H1 (cell line): ENCODE data around the gene MARCHF2. TPM values are rescaled to one million over a fixed set of nuclear protein-coding genes. Genes with fewer than 3 reads are reported as not detected.

ENCODE experiments used
- CTCF ChIA-PET: fragments of 300-600 bp; sonication (Branson Sonifier 250); formaldehyde crosslinking; loops from one replicate; lab custom pipeline; 2021; ENCODE audit not compliant: partially characterized antibody; lab: Charles Lee
- POLR2A ChIA-PET: fragments of 300-600 bp; sonication (Branson Sonifier 250); formaldehyde crosslinking; loops from one replicate; lab custom pipeline; 2021; ENCODE audit warnings: inconsistent platforms; ENCODE audit not compliant: partially characterized antibody; lab: Charles Lee
- DNase-seq, 2 experiments: peaks; one replicate each; pipeline versions ENCODE4 v3.0.0 to v3.0.0-alpha.2; 2010 to 2022; ENCODE audit warnings: low spot score in 2 of 2, low read depth in 1 of 2, mixed read lengths in 1 of 2
- FAIRE-seq: peaks from 2 replicates; lab custom pipeline; 2011; peaks lifted over from hg19 to GRCh38; lab: Jason Lieb, UNC
- H2AFZ ChIP-seq: 2 replicates; pipeline ENCODE4 v1.8.1; 2012; ENCODE audit warnings: low read length, inconsistent platforms
- H2AK5ac ChIP-seq: 2 replicates; pipeline ENCODE4 v1.6.1; 2013; ENCODE audit warnings: low read depth, low read length
- H2BK120ac ChIP-seq: replicated peaks from 2 replicates; pipeline ENCODE3; 2013; ENCODE audit warnings: low read depth, low read length, inconsistent platforms
- H2BK12ac ChIP-seq: 2 replicates; pipeline ENCODE4 v1.6.1; 2013; ENCODE audit warnings: low read depth, low read length
- H2BK15ac ChIP-seq: 2 replicates; pipeline ENCODE4 v1.6.1; 2013; ENCODE audit warnings: low read length
- H2BK20ac ChIP-seq: 2 replicates; pipeline ENCODE4 v1.6.1; 2013; ENCODE audit warnings: low read length
- H2BK5ac ChIP-seq: 2 replicates; pipeline ENCODE4 v1.6.1; 2013; ENCODE audit warnings: low read depth, low read length
- H3K14ac ChIP-seq: 2 replicates; pipeline ENCODE4 v1.6.1; 2013; ENCODE audit warnings: inconsistent platforms; ENCODE audit not compliant: insufficient read length
- H3K18ac ChIP-seq: 2 replicates; pipeline ENCODE4 v1.6.1; 2013; ENCODE audit warnings: low read length; ENCODE audit errors: extremely low read depth
- H3K23ac ChIP-seq: 2 replicates; pipeline ENCODE4 v1.6.1; 2013; ENCODE audit warnings: inconsistent platforms; ENCODE audit not compliant: insufficient read length
- H3K23me2 ChIP-seq: 2 replicates; pipeline ENCODE4 v1.6.1; 2013; ENCODE audit warnings: low read depth, low read length
- H3K27ac ChIP-seq: 2 replicates; pipeline ENCODE4 v1.6.1; 2011; ENCODE audit warnings: low read depth, low read length, inconsistent platforms
- H3K27me3 ChIP-seq, 4 experiments: replicated peaks in 1 of 4; 1 replicate in 1 of 4; 2 replicates in 3 of 4; pipeline versions ENCODE4 v1.6.1 to v1.8.1; 2011 to 2013; ENCODE audit warnings: low read length in 3 of 4, mild to moderate bottlenecking in 3 of 4, inconsistent platforms in 2 of 4, mixed read lengths in 2 of 4, moderate library complexity in 1 of 4; ENCODE audit not compliant: control insufficient read depth in 3 of 4, insufficient read depth in 3 of 4; ENCODE audit errors: extremely low read depth in 1 of 4
- H3K36me3 ChIP-seq, 4 experiments: 2 replicates each; pipeline versions ENCODE4 v1.6.1 to v1.8.1; 2011 to 2013; ENCODE audit warnings: mild to moderate bottlenecking in 4 of 4, low read length in 3 of 4, moderate library complexity in 2 of 4, control low read depth in 1 of 4, inconsistent platforms in 1 of 4; ENCODE audit not compliant: insufficient read depth in 4 of 4, control insufficient read depth in 2 of 4
- H3K4ac ChIP-seq: replicated peaks from 2 replicates; pipeline ENCODE3; 2013; ENCODE audit warnings: low read length, low read depth, mixed read lengths, inconsistent platforms; ENCODE audit not compliant: insufficient read length
- H3K4me1 ChIP-seq, 4 experiments: replicated peaks in 1 of 4; 1 replicate in 1 of 4; 2 replicates in 3 of 4; pipeline versions ENCODE4 v1.6.1 to v1.8.1; 2011 to 2013; ENCODE audit warnings: low read length in 3 of 4, inconsistent platforms in 2 of 4, mixed read lengths in 1 of 4; ENCODE audit not compliant: insufficient read depth in 4 of 4, control insufficient read depth in 3 of 4
- H3K4me2 ChIP-seq, 2 experiments: 2 replicates each; pipeline versions ENCODE4 v1.6.1 to v1.8.1; 2011 to 2013; ENCODE audit warnings: low read depth in 2 of 2, low read length in 2 of 2, control low read depth in 1 of 2, inconsistent platforms in 1 of 2, mild to moderate bottlenecking in 1 of 2; ENCODE audit not compliant: insufficient read depth in 1 of 2
- H3K4me3 ChIP-seq, 4 experiments: fragments of 200-600, 300-600 bp in 1 of 4; sonication (generic), shearing (Covaris generic), sonication (Bioruptor Twin) in 1 of 4; 2 replicates each; pipeline versions ENCODE4 v1.5.1 to v1.8.1; 2011 to 2016; ENCODE audit warnings: low read length in 4 of 4, low read depth in 3 of 4, control low read depth in 2 of 4, inconsistent platforms in 2 of 4, mild to moderate bottlenecking in 2 of 4, mixed read lengths in 1 of 4, moderate library complexity in 1 of 4; ENCODE audit not compliant: insufficient read depth in 2 of 4; ENCODE audit errors: extremely low read depth in 1 of 4
- H3K56ac ChIP-seq: replicated peaks from 2 replicates; pipeline ENCODE3; 2013; ENCODE audit warnings: low read depth, mild to moderate bottlenecking, mixed read lengths, low read length, inconsistent platforms; ENCODE audit not compliant: insufficient read length
- H3K79me1 ChIP-seq: 2 replicates; pipeline ENCODE4 v1.6.1; 2013; ENCODE audit warnings: low read depth, low read length, control low read depth
- H3K79me2 ChIP-seq, 2 experiments: 2 replicates each; pipeline versions ENCODE4 v1.6.1 to v1.8.1; 2012 to 2013; ENCODE audit warnings: low read length in 2 of 2, mild to moderate bottlenecking in 2 of 2, inconsistent platforms in 1 of 2; ENCODE audit not compliant: insufficient read depth in 2 of 2, control insufficient read depth in 1 of 2
- H3K9ac ChIP-seq, 4 experiments: replicated peaks in 1 of 4; 1 replicate in 1 of 4; 2 replicates in 3 of 4; pipeline versions ENCODE4 v1.6.1 to v1.8.1; 2011 to 2013; ENCODE audit warnings: low read depth in 3 of 4, low read length in 3 of 4, control low read depth in 2 of 4, mild to moderate bottlenecking in 2 of 4, moderate library complexity in 2 of 4, inconsistent platforms in 1 of 4; ENCODE audit errors: extremely low read depth in 1 of 4
- H3K9me3 ChIP-seq, 2 experiments: 2 replicates each; pipeline versions ENCODE4 v1.6.1 to v1.8.1; 2012 to 2013; ENCODE audit warnings: mild to moderate bottlenecking in 2 of 2, moderate library complexity in 2 of 2, control low read depth in 1 of 2, inconsistent platforms in 1 of 2, low read depth in 1 of 2, low read length in 1 of 2, mixed read lengths in 1 of 2; ENCODE audit not compliant: insufficient read depth in 2 of 2
- H4K20me1 ChIP-seq, 2 experiments: replicated peaks in 1 of 2; 2 replicates each; pipeline versions ENCODE3 to v1.8.1; 2011 to 2013; ENCODE audit warnings: inconsistent platforms in 2 of 2, low read length in 2 of 2, mild to moderate bottlenecking in 1 of 2; ENCODE audit not compliant: insufficient read depth in 2 of 2, control insufficient read depth in 1 of 2
- H4K5ac ChIP-seq: 2 replicates; pipeline ENCODE4 v1.6.1; 2013; ENCODE audit warnings: low read length, low read depth, mixed read lengths, inconsistent platforms; ENCODE audit not compliant: insufficient read length
- H4K8ac ChIP-seq: 2 replicates; pipeline ENCODE4 v1.8.0; 2013; ENCODE audit warnings: mild to moderate bottlenecking, moderate library complexity, low read length, inconsistent platforms; ENCODE audit not compliant: insufficient read depth; ENCODE audit errors: extremely low read depth
- H4K91ac ChIP-seq: replicated peaks from 2 replicates; pipeline ENCODE3; 2013; ENCODE audit warnings: low read length, mixed read lengths, inconsistent platforms; ENCODE audit not compliant: insufficient read length
- RBBP5 ChIP-seq: IDR thresholded peaks from 2 replicates; pipeline ENCODE4 v1.7.1; 2012; ENCODE audit warnings: low read depth, mild to moderate bottlenecking, inconsistent platforms, low read length, moderate library complexity, borderline replicate concordance
- SAP30 ChIP-seq: fragments of 300-600 bp; sonication (generic); IDR thresholded peaks from 2 replicates; pipeline ENCODE4 v1.7.1; 2012; ENCODE audit warnings: low read length, moderate library complexity, mild to moderate bottlenecking, inconsistent platforms; ENCODE audit not compliant: insufficient read depth, insufficient replicate concordance
- SP1 ChIP-seq: IDR thresholded peaks from 2 replicates; pipeline ENCODE4 v1.6.1; 2011; ENCODE audit warnings: low read depth, low read length
- WGBS, 2 experiments: shearing (Covaris generic) in 1 of 2; methylation state at CpG; one replicate each; pipeline versions ENCODE4 v1.1.6 to v1.1.7; 2013 to 2015; ENCODE audit warnings: low lambda C conversion rate in 2 of 2, mixed read lengths in 2 of 2, inconsistent platforms in 1 of 2, low coverage in 1 of 2, missing lambda C conversion rate in 1 of 2; ENCODE audit not compliant: insufficient replicate concordance in 2 of 2, insufficient coverage in 1 of 2, insufficient read length in 1 of 2; ENCODE audit errors: extremely low coverage in 1 of 2, missing lambda C conversion rate in 1 of 2; 5-methylcytosine and 5-hydroxymethylcytosine counted together
- polyA plus RNA-seq, 7 experiments: library from polyadenylated mRNA; depleted of rRNA in 3 of 7; stranded (reverse) in 5 of 7; unstranded in 2 of 7; fragments of >200 nt in 5 of 7; fragments of 200-250 nt in 2 of 7; gene quantifications; 1 replicate in 5 of 7; 2 replicates in 1 of 7; 4 replicates in 1 of 7; pipeline versions ENCODE4 v1.2.1 to v1.2.3, GENCODE V29; 2011 to 2013; ENCODE audit warnings: missing spikeins in 2 of 7, mixed read lengths in 2 of 7
- total RNA-seq: library from RNA; stranded (reverse); fragmentation: NEBNext Ultra II Directional; extraction: Animal tissue kit (Norgen Biotek cat#: 25700); gene quantifications from 2 replicates; pipeline ENCODE4 v1.2.1, GENCODE V29; 2021

Gene MARCHF2
- total and polyA plus RNA-seq, 2 of the 8 experiments (the other 6 are each of a cell fraction or from before 2014, with no cell fraction given), result 18.5 to 46.2 TPM

GRCh38 chr19:8445488-8446001 is 32.4 kb downstream of the MARCHF2 start:
- TF ChIP-seq RBBP5, result peak; percentile 21; the same call in 1 of the 2 replicates
- peak; percentile 36 for TF ChIP-seq SAP30
- no peak for TF ChIP-seq SP1
- TF ChIP-seq, all 59 proteins: peak for 2
- peak overlapping the region; percentile 38 for H4K5ac ChIP-seq
- WGBS, 2 experiments, result 1% methylated on average over 23 of the region's 45 CpGs; no CpG with 5 or more reads in 1 of the 2 experiments
- no peak overlapping the region for H2AK5ac ChIP-seq
- ChIA-PET POLR2A (interaction anchor here (1.1 to 8.0 kb wide), 20 partner anchors 8 to 133 kb away, joined by 3 to 63 read pairs (median 5); partner anchors contain the start of genes MARCHF2 and ZNF414), CTCF (interaction anchor here (0.9 to 5.1 kb wide), 2 partner anchors 12 to 31 kb away, joined by 4 to 19 read pairs; partner anchors contain the start of gene MARCHF2)
- peaks cover 2% of the 10 kb centered on the region; the same call in 1 of the 2 replicates for H3K79me1 ChIP-seq
- H4K91ac ChIP-seq, result peak overlapping the region; percentile 98
- no peak overlapping the region for H2AFZ ChIP-seq
- H2BK15ac ChIP-seq, result no peak overlapping the region
- H4K8ac ChIP-seq, result peak overlapping the region; percentile 99; the same call in 1 of the 2 replicates
- peak overlapping the region; percentile 78 to 88 for H3K4me2 ChIP-seq
- H3K9me3 ChIP-seq, result no peaks in the 10 kb centered on the region
- peak overlapping the region; percentile 98; the same call in 1 of the 2 replicates for H3K27ac ChIP-seq
- no peak overlapping the region for H2BK12ac ChIP-seq
- H3K79me2 ChIP-seq, result peaks cover 51 to 56% of the 10 kb centered on the region in 2 experiments
- FAIRE-seq (no peak), DNase-seq (no peak)
- no peak overlapping the region for H3K14ac ChIP-seq
- H3K4me3 ChIP-seq, result peak overlapping the region; percentile 85 to 93 (median 88)
- H3K27me3 ChIP-seq, result no peaks in the 10 kb centered on the region
- peaks cover 7 to 31% (median 21%) of the 10 kb centered on the region in 4 experiments for H3K4me1 ChIP-seq
- peak overlapping the region; percentile 98 for H2BK5ac ChIP-seq
- H2BK20ac ChIP-seq, result no peak overlapping the region
- H3K9ac ChIP-seq, result peak overlapping the region; percentile 94 to 100 (median 98)
- no peak overlapping the region for H3K23ac ChIP-seq
- H3K18ac ChIP-seq, result peak overlapping the region; percentile 95
- H3K56ac ChIP-seq, result peak overlapping the region; percentile 83
- H2BK120ac ChIP-seq, result no peak overlapping the region
- H3K23me2 ChIP-seq, result peaks cover 3% of the 10 kb centered on the region
- H3K36me3 ChIP-seq, result peaks cover 0 to 22% (median 1%) of the 10 kb centered on the region in 4 experiments; a peak in 2 of 8 replicates
- peak overlapping the region; percentile 35 for H3K4ac ChIP-seq
- H4K20me1 ChIP-seq, result peaks cover 19 to 30% of the 10 kb centered on the region in 2 experiments
